ENCODE measurements around the gene C1orf52.

Gene C1orf52

GRCh38 chr1:85259118-85259911, at the start of gene C1orf52:
TSS of gene C1orf52 (minus strand) at chr1:85259662. CDS start at chr1:85259633, 29 bp downstream.
- DNase-seq (ENCODE audit: low spot score) (peak; percentile 93), FAIRE-seq (no peak)

- DNase-seq (ENCODE audit: low spot score) (no peak), FAIRE-seq (no peak)
Observed at GRCh38 chr1:85308833-85309350, 49.4 kb upstream of the C1orf52 start.

- DNase-seq (ENCODE audit: low spot score) (peak; percentile 81), FAIRE-seq (no peak)
Observed at GRCh38 chr1:85307987-85308832, 48.7 kb upstream of the C1orf52 start.

- DNase-seq (ENCODE audit: low spot score), result no peak
- no peak for FAIRE-seq
Observed at GRCh38 chr1:85306236-85306635, 46.8 kb upstream of the C1orf52 start.

GRCh38 chr1:85303440-85304162, 44.1 kb upstream of the C1orf52 start:
- no peak for FAIRE-seq
- no peak for DNase-seq (ENCODE audit: low spot score)

GRCh38 chr1:85300140-85300539, 40.7 kb upstream of the C1orf52 start:
- DNase-seq (ENCODE audit: low spot score) (no peak), FAIRE-seq (no peak)

GRCh38 chr1:85297855-85298629, 38.6 kb upstream of the C1orf52 start:
- FAIRE-seq (peak; percentile 94), DNase-seq (ENCODE audit: low spot score) (peak; percentile 85)

- no peak for DNase-seq (ENCODE audit: low spot score)
- FAIRE-seq, result no peak
Observed at GRCh38 chr1:85297538-85297854, 38.0 kb upstream of the C1orf52 start.

GRCh38 chr1:85296980-85297379, 37.5 kb upstream of the C1orf52 start:
- FAIRE-seq, result no peak
- no peak for DNase-seq (ENCODE audit: low spot score)

- DNase-seq (ENCODE audit: low spot score), result no peak
- peak; percentile 62 for FAIRE-seq
Observed at GRCh38 chr1:85295654-85296053, 36.2 kb upstream of the C1orf52 start.

- peak; percentile 58 for DNase-seq (ENCODE audit: low spot score)
- no peak for FAIRE-seq
Observed at GRCh38 chr1:85295006-85295431, 35.6 kb upstream of the C1orf52 start.

GRCh38 chr1:85290826-85291225, 31.4 kb upstream of the C1orf52 start:
- no peak for DNase-seq (ENCODE audit: low spot score)
- no peak for FAIRE-seq

- FAIRE-seq, result no peak
Observed at GRCh38 chr1:85289848-85290335, 30.4 kb upstream of the C1orf52 start.

GRCh38 chr1:85289207-85289847, 29.9 kb upstream of the C1orf52 start:
- FAIRE-seq (peak; percentile 98), DNase-seq (ENCODE audit: low spot score) (peak; percentile 84)

More at GRCh38 chr1:85289848-85290335, 30.4 kb upstream of the C1orf52 start:
- DNase-seq (ENCODE audit: low spot score), result no peak

- no peak for DNase-seq (ENCODE audit: low spot score)
- FAIRE-seq, result no peak
Observed at GRCh38 chr1:85284202-85284601, 24.7 kb upstream of the C1orf52 start.

GRCh38 chr1:85283475-85284199, 24.2 kb upstream of the C1orf52 start:
- no peak for DNase-seq (ENCODE audit: low spot score)
- FAIRE-seq, result no peak

GRCh38 chr1:85282424-85282823, 23.0 kb upstream of the C1orf52 start:
- DNase-seq (ENCODE audit: low spot score), result no peak
- no peak for FAIRE-seq

- no peak for FAIRE-seq
- DNase-seq (ENCODE audit: low spot score), result no peak
Observed at GRCh38 chr1:85280636-85281035, 21.2 kb upstream of the C1orf52 start.

- FAIRE-seq (no peak), DNase-seq (ENCODE audit: low spot score) (no peak)
Observed at GRCh38 chr1:85279458-85280080, 20.1 kb upstream of the C1orf52 start.

Measured in urothelium cell line (cell line).